ENCODE measurements around the gene CCDC3.

DNA sequence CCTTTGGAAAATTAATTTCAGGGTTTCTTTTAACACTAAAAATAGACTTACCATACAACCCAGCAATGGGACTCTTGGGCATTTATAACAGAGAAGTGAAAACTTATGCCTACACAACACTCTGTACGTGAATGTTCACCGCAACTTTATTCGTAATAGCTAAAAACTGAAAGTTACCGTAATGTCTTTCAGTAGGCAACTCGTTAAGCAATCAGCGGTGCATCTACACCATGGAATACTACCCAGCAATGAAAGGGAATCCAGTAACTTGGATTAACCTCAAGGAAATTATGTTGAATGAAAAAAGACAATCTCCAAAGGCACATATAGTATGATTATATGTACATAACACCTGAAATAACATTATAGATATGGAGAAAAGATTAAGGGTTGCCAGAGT, 16.2 kb downstream of the CCDC3 start:
- TF ChIP-seq, protein P1, sequence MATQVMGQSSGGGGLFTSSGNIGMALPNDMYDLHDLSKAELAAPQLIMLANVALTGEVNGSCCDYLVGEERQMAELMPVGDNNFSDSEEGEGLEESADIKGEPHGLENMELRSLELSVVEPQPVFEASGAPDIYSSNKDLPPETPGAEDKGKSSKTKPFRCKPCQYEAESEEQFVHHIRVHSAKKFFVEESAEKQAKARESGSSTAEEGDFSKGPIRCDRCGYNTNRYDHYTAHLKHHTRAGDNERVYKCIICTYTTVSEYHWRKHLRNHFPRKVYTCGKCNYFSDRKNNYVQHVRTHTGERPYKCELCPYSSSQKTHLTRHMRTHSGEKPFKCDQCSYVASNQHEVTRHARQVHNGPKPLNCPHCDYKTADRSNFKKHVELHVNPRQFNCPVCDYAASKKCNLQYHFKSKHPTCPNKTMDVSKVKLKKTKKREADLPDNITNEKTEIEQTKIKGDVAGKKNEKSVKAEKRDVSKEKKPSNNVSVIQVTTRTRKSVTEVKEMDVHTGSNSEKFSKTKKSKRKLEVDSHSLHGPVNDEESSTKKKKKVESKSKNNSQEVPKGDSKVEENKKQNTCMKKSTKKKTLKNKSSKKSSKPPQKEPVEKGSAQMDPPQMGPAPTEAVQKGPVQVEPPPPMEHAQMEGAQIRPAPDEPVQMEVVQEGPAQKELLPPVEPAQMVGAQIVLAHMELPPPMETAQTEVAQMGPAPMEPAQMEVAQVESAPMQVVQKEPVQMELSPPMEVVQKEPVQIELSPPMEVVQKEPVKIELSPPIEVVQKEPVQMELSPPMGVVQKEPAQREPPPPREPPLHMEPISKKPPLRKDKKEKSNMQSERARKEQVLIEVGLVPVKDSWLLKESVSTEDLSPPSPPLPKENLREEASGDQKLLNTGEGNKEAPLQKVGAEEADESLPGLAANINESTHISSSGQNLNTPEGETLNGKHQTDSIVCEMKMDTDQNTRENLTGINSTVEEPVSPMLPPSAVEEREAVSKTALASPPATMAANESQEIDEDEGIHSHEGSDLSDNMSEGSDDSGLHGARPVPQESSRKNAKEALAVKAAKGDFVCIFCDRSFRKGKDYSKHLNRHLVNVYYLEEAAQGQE (IDR thresholded peaks at IDR 0.05; ENCODE audit: insufficient read depth in 1 of 2, low read depth in 2 of 2, low read length in 2 of 2) = no peak
- no peak for TF ChIP-seq POLR2AphosphoS5 (IDR thresholded peaks at IDR 0.05; ENCODE audit: low read depth, low read length)

All from PFSK-1 (cell line).